ENCODE results near the gene XPR1.

The XPR1 gene

GRCh38 chr1:180586671-180587155 is 45.1 kb upstream of the XPR1 start:
- H3K4me2 ChIP-seq (ENCODE audit: low read length) = no peak overlapping the region
- no peaks in the 10 kb centered on the region for H3K79me2 ChIP-seq (ENCODE audit: control insufficient read depth, low read length)
- no peaks in the 10 kb centered on the region for H4K20me1 ChIP-seq (ENCODE audit: control insufficient read depth, insufficient read depth, low read depth, low read length)
- H3K27me3 ChIP-seq (ENCODE audit: control insufficient read depth, low read length) = no peaks in the 10 kb centered on the region; the same call in 1 of the 2 replicates
- no peak for TF ChIP-seq EZH2phosphoT487 (IDR thresholded peaks at IDR 0.05; ENCODE audit: borderline replicate concordance, low read length)
- no peak for TF ChIP-seq CTCF (IDR thresholded peaks at IDR 0.05; ENCODE audit: low read depth, low read length, poor library complexity, severe bottlenecking)
- no peaks in the 10 kb centered on the region for H3K36me3 ChIP-seq (ENCODE audit: control insufficient read depth, low read length)
- no peaks in the 10 kb centered on the region for H3K9me2 ChIP-seq (replicated peaks; ENCODE audit: control insufficient read depth, low read length)
- H3K4me3 ChIP-seq (ENCODE audit: low read length) = no peak overlapping the region
- no peaks in the 10 kb centered on the region for H3K4me1 ChIP-seq (ENCODE audit: control insufficient read depth, low read length)
- H3K27ac ChIP-seq (ENCODE audit: low read depth, low read length) = no peak overlapping the region
- H3F3A ChIP-seq (ENCODE audit: control insufficient read depth, insufficient read depth) = no peaks in the 10 kb centered on the region
- no peaks in the 10 kb centered on the region for H3K9me3 ChIP-seq (ENCODE audit: control insufficient read depth, insufficient read depth, low read length)

- H3K27me3 ChIP-seq (ENCODE audit: control insufficient read depth, low read length) = peaks cover 3% of the 10 kb centered on the region; the same call in 1 of the 2 replicates
- H3K9me2 ChIP-seq (replicated peaks; ENCODE audit: control insufficient read depth, low read length) = no peaks in the 10 kb centered on the region
- no peak overlapping the region for H3K4me2 ChIP-seq (ENCODE audit: low read length)
- no peaks in the 10 kb centered on the region for H3K36me3 ChIP-seq (ENCODE audit: control insufficient read depth, low read length)
- H3K4me3 ChIP-seq (ENCODE audit: low read length) = no peak overlapping the region
- H3K9me3 ChIP-seq (ENCODE audit: control insufficient read depth, insufficient read depth, low read length) = no peaks in the 10 kb centered on the region
- H3K4me1 ChIP-seq (ENCODE audit: control insufficient read depth, low read length) = no peaks in the 10 kb centered on the region
- no peak for TF ChIP-seq CTCF (IDR thresholded peaks at IDR 0.05; ENCODE audit: low read depth, low read length, poor library complexity, severe bottlenecking)
- no peak for TF ChIP-seq EZH2phosphoT487 (IDR thresholded peaks at IDR 0.05; ENCODE audit: borderline replicate concordance, low read length)
- H3K27ac ChIP-seq (ENCODE audit: low read depth, low read length) = no peak overlapping the region
- no peaks in the 10 kb centered on the region for H3F3A ChIP-seq (ENCODE audit: control insufficient read depth, insufficient read depth)
- no peaks in the 10 kb centered on the region for H4K20me1 ChIP-seq (ENCODE audit: control insufficient read depth, insufficient read depth, low read depth, low read length)
- no peaks in the 10 kb centered on the region for H3K79me2 ChIP-seq (ENCODE audit: control insufficient read depth, low read length)
These were observed 43.7 kb upstream of the XPR1 start for GRCh38 chr1:180588121-180588520.

- H3K4me2 ChIP-seq (ENCODE audit: low read length) = no peak overlapping the region
- no peaks in the 10 kb centered on the region for H3K4me1 ChIP-seq (ENCODE audit: control insufficient read depth, low read length)
- no peaks in the 10 kb centered on the region for H3K9me2 ChIP-seq (replicated peaks; ENCODE audit: control insufficient read depth, low read length)
- H3K9me3 ChIP-seq (ENCODE audit: control insufficient read depth, insufficient read depth, low read length) = no peaks in the 10 kb centered on the region
- H3K79me2 ChIP-seq (ENCODE audit: control insufficient read depth, low read length) = no peaks in the 10 kb centered on the region
- no peaks in the 10 kb centered on the region for H3K36me3 ChIP-seq (ENCODE audit: control insufficient read depth, low read length)
- H4K20me1 ChIP-seq (ENCODE audit: control insufficient read depth, insufficient read depth, low read depth, low read length) = no peaks in the 10 kb centered on the region
- TF ChIP-seq CTCF (IDR thresholded peaks at IDR 0.05; ENCODE audit: low read depth, low read length, poor library complexity, severe bottlenecking) (no peak), EZH2phosphoT487 (IDR thresholded peaks at IDR 0.05; ENCODE audit: borderline replicate concordance, low read length) (no peak)
- H3K27ac ChIP-seq (ENCODE audit: low read depth, low read length) = no peak overlapping the region
- no peak overlapping the region for H3K4me3 ChIP-seq (ENCODE audit: low read length)
- H3K27me3 ChIP-seq (ENCODE audit: control insufficient read depth, low read length) = peaks cover 3% of the 10 kb centered on the region; the same call in 1 of the 2 replicates
- no peaks in the 10 kb centered on the region for H3F3A ChIP-seq (ENCODE audit: control insufficient read depth, insufficient read depth)
These were observed 40.9 kb upstream of the XPR1 start for GRCh38 chr1:180590889-180591288.

All from DOHH2 (cell line).